ENCODE measurements around the gene TMEM156. TPM values are rescaled to one million over a fixed set of nuclear protein-coding genes. Genes with fewer than 3 reads are reported as not detected.

TMEM156 gene
- total and polyA plus RNA-seq, 2 experiments from 2014 or later = not detected

- TF ChIP-seq EZH2phosphoT487 (IDR thresholded peaks at IDR 0.05; ENCODE audit: unreplicated experiment) = no peak
Observed at GRCh38 chr4:39032218-39033085, at the start of gene TMEM156 (continued).

DNA sequence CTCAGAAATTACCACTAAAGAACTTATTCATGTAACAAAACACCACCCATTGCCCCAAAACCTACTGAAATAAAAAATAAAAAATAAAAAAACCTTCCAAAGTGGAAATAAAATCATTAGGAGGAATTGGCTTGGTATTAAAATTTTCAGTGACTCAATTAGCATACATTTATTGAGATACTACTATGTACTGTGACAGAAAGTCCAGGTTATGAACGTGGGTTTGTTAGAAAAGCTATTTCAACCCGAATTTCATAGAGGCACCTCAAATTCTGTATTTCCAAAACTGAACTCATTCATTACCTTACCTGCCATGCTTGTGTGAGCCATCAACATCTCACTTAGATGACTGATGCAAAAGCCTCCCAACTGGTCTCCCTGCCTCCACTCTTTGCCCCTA, 46.6 kb upstream of the TMEM156 start:
- no peaks in the 10 kb centered on the region; the same call in 2 of the 3 replicates for H3K36me3 Mint-ChIP-seq (ENCODE audit: low read depth)
- DNase-seq (ENCODE audit: low spot score) (no peak), ATAC-seq (no peak)
- peaks cover 4% of the 10 kb centered on the region for H3K27me3 Mint-ChIP-seq (ENCODE audit: insufficient read depth, low read depth, poor library complexity)
- H3K27ac ChIP-seq (ENCODE audit: low read depth) = no peak overlapping the region
- no peaks in the 10 kb centered on the region for H3K79me2 ChIP-seq (replicated peaks; ENCODE audit: insufficient read depth)
- peaks cover 18% of the 10 kb centered on the region for H3K4me1 ChIP-seq (ENCODE audit: insufficient read depth)
- H2AFZ ChIP-seq = no peak overlapping the region
- 0 out of 2 replicates have a peak, but pooled peaks cover 4% of the 10 kb centered on the region for H3K9me2 ChIP-seq (ENCODE audit: insufficient read depth)
- peaks cover 11% of the 10 kb centered on the region; the same call in 2 of the 3 replicates for H3K4me1 Mint-ChIP-seq
- no peak overlapping the region for H3K4me3 Mint-ChIP-seq
- no peak overlapping the region for H3K27ac Mint-ChIP-seq
- no peaks in the 10 kb centered on the region for H4K20me1 ChIP-seq (replicated peaks; ENCODE audit: insufficient read depth)
- no peaks in the 10 kb centered on the region for H3K36me3 ChIP-seq (ENCODE audit: insufficient read depth)
- H3K9me3 Mint-ChIP-seq = no peaks in the 10 kb centered on the region
- no peak overlapping the region for H3K4me2 ChIP-seq
- H3K27me3 ChIP-seq (ENCODE audit: insufficient read depth) = no peaks in the 10 kb centered on the region
- no peaks in the 10 kb centered on the region for H3F3A ChIP-seq (replicated peaks; ENCODE audit: low read depth)
- H3K4me3 ChIP-seq = no peak overlapping the region
- TF ChIP-seq REST (IDR thresholded peaks at IDR 0.05; ENCODE audit: unreplicated experiment) = no peak
- TF ChIP-seq, protein P1, sequence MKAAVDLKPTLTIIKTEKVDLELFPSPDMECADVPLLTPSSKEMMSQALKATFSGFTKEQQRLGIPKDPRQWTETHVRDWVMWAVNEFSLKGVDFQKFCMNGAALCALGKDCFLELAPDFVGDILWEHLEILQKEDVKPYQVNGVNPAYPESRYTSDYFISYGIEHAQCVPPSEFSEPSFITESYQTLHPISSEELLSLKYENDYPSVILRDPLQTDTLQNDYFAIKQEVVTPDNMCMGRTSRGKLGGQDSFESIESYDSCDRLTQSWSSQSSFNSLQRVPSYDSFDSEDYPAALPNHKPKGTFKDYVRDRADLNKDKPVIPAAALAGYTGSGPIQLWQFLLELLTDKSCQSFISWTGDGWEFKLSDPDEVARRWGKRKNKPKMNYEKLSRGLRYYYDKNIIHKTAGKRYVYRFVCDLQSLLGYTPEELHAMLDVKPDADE (IDR thresholded peaks at IDR 0.05) = no peak
- no peak for TF ChIP-seq POLR2AphosphoS5 (IDR thresholded peaks at IDR 0.05; ENCODE audit: low read depth)
- no peak for TF ChIP-seq EZH2phosphoT487 (IDR thresholded peaks at IDR 0.05; ENCODE audit: unreplicated experiment)
- TF ChIP-seq JUNB (IDR thresholded peaks at IDR 0.05; ENCODE audit: unreplicated experiment) = no peak
- no peak for TF ChIP-seq NANOG (IDR thresholded peaks at IDR 0.05; ENCODE audit: borderline replicate concordance)
- TF ChIP-seq, protein P2, sequence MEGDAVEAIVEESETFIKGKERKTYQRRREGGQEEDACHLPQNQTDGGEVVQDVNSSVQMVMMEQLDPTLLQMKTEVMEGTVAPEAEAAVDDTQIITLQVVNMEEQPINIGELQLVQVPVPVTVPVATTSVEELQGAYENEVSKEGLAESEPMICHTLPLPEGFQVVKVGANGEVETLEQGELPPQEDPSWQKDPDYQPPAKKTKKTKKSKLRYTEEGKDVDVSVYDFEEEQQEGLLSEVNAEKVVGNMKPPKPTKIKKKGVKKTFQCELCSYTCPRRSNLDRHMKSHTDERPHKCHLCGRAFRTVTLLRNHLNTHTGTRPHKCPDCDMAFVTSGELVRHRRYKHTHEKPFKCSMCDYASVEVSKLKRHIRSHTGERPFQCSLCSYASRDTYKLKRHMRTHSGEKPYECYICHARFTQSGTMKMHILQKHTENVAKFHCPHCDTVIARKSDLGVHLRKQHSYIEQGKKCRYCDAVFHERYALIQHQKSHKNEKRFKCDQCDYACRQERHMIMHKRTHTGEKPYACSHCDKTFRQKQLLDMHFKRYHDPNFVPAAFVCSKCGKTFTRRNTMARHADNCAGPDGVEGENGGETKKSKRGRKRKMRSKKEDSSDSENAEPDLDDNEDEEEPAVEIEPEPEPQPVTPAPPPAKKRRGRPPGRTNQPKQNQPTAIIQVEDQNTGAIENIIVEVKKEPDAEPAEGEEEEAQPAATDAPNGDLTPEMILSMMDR (conservative IDR thresholded peaks at IDR 0.05; ENCODE audit: low read depth in 2 of 2) = no peak
- TF ChIP-seq ZNF331 (CRISPR knock-in tag; IDR thresholded peaks at IDR 0.05; ENCODE audit: low read depth) = no peak
- no peak for TF ChIP-seq EZH2 (IDR thresholded peaks at IDR 0.05; ENCODE audit: low read depth, unreplicated experiment)
- no peak for TF ChIP-seq CREB1 (CRISPR knock-in tag; IDR thresholded peaks at IDR 0.05; ENCODE audit: low read depth)
- TF ChIP-seq ZNF114 (CRISPR knock-in tag; IDR thresholded peaks at IDR 0.05) = no peak
- TF ChIP-seq STAT1 (IDR thresholded peaks at IDR 0.05; ENCODE audit: unreplicated experiment) = no peak
